Measurements from ENCODE around the gene CLPSL2. TPM values are rescaled to one million over a fixed set of nuclear protein-coding genes. Genes with fewer than 3 reads are reported as not detected.
"Not testable (repeated sequence)": the region's sequence is repeated elsewhere in the genome, so short reads cannot be mapped to it uniquely, and the experiment has no call there.

Gene CLPSL2
- total RNA-seq, 1 donor from 2014 or later = not detected

DNA sequence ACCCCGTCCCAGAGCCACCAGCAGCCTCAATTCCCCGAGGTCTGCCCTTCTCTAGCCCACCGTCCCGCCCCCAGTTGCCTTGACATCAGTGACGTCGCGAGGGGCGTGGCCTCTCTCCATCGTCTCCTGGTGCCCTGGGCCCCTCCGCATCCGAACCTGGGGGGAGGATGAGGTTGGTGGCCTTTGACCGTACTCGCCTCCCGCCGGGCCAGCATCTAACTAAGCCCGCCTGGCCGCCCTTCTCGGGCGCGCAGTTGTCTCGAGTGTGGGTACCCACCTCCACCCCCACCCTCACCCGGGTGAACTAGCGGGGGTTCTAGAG lies 45.0 kb upstream of the CLPSL2 start:
- Histone ChIP-seq H3K36me3 (no peaks in the 10 kb centered on the region), H3F3A (ENCODE audit: low read depth) (peaks cover 71% of the 10 kb centered on the region), H3K4me2 (peak overlapping the region; percentile 77), H4K20me1 (ENCODE audit: low read depth) (no peaks in the 10 kb centered on the region), H2AFZ (replicated peaks) (peak overlapping the region; percentile 53), H3K27me3 (no peaks in the 10 kb centered on the region), H3K9ac (no peak overlapping the region), H3K4me3 (peak overlapping the region; percentile 79), H3K4me1 (peaks cover 54% of the 10 kb centered on the region), H3K79me2 (ENCODE audit: low read depth) (no peaks in the 10 kb centered on the region), H3K9me3 (ENCODE audit: low read depth) (no peaks in the 10 kb centered on the region), H3K27ac (peak overlapping the region; percentile 91)
- peaks cover 63% of the 10 kb centered on the region for H3K4me1 Mint-ChIP-seq
- peak; percentile 98 for DNase-seq (ENCODE audit: low spot score)
- H3K4me3 Mint-ChIP-seq = peak overlapping the region; percentile 89
- no peaks in the 10 kb centered on the region for H3K9me3 Mint-ChIP-seq
- no peak for TF ChIP-seq EZH2 (IDR thresholded peaks at IDR 0.05)
- no peak for TF ChIP-seq EZH2phosphoT487 (IDR thresholded peaks at IDR 0.05)
- H3K27ac Mint-ChIP-seq = peak overlapping the region; percentile 50
- H3K27me3 Mint-ChIP-seq (ENCODE audit: insufficient read depth, low read depth) = peaks cover 4% of the 10 kb centered on the region
- H3K36me3 Mint-ChIP-seq = no peaks in the 10 kb centered on the region

DNA sequence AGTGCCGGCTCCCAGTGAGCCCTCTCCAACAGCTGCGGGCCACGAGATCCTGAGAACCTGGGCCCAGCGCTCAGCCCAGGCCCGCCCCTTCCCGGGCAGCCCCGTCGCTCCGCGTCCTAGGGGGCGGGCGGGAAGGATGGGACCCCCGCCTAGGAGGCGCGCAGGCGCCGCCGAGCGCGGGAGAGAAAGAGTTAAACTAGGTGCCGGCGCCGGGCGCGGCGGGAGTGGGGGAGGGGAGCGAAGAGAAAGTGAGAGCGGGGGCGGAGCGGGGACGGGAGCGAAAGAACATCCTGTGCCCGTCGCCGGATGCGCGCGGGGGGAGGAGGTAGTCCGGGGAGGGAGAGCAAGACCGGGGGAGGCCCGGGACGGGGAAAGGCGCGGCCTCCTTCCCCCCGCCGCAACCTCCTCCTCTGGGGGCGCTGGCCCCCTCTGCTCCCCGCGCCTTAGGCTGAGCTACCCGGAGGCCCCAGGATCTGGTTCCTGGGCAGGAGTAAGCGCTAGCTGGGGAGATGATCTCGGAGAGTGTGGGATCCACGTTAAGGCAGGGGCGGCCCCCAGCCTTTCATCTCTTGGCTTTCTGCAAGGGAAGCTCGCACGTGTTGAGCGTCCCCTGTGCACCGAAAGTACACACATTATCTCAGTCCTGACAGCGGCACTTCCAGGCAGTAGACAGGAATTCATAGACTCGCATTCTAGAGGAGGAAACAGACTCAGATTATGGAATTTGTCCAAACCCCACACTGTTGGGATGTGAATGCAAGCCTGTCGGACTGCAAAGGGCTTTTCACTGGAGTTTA lies 44.5 kb upstream of the CLPSL2 start:
- H3K27me3 ChIP-seq = no peaks in the 10 kb centered on the region
- H3K27ac ChIP-seq = peak overlapping the region; percentile 91
- Mint-ChIP-seq H3K27ac (peak overlapping the region; percentile 99), H3K9me3 (no peaks in the 10 kb centered on the region), H3K4me1 (peaks cover 63% of the 10 kb centered on the region), H3K36me3 (no peaks in the 10 kb centered on the region), H3K27me3 (ENCODE audit: insufficient read depth, low read depth) (peaks cover 8% of the 10 kb centered on the region), H3K4me3 (peak overlapping the region; percentile 89)
- peak; percentile 95 for DNase-seq (ENCODE audit: low spot score)
- no peaks in the 10 kb centered on the region for H3K9me3 ChIP-seq (ENCODE audit: low read depth)
- H3K4me2 ChIP-seq = peak overlapping the region; percentile 77
- H2AFZ ChIP-seq (replicated peaks) = peak overlapping the region; percentile 63
- peak overlapping the region; percentile 79 for H3K4me3 ChIP-seq
- TF ChIP-seq EZH2 (IDR thresholded peaks at IDR 0.05) = no peak
- peak; percentile 33 for TF ChIP-seq EZH2phosphoT487 (IDR thresholded peaks at IDR 0.05)
- TF ChIP-seq, protein P1, sequence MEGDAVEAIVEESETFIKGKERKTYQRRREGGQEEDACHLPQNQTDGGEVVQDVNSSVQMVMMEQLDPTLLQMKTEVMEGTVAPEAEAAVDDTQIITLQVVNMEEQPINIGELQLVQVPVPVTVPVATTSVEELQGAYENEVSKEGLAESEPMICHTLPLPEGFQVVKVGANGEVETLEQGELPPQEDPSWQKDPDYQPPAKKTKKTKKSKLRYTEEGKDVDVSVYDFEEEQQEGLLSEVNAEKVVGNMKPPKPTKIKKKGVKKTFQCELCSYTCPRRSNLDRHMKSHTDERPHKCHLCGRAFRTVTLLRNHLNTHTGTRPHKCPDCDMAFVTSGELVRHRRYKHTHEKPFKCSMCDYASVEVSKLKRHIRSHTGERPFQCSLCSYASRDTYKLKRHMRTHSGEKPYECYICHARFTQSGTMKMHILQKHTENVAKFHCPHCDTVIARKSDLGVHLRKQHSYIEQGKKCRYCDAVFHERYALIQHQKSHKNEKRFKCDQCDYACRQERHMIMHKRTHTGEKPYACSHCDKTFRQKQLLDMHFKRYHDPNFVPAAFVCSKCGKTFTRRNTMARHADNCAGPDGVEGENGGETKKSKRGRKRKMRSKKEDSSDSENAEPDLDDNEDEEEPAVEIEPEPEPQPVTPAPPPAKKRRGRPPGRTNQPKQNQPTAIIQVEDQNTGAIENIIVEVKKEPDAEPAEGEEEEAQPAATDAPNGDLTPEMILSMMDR (IDR thresholded peaks at IDR 0.05) = peak; percentile 14
- no peak overlapping the region for H3K9ac ChIP-seq
- peaks cover 48% of the 10 kb centered on the region for H3K4me1 ChIP-seq
- H3F3A ChIP-seq (ENCODE audit: low read depth) = peaks cover 68% of the 10 kb centered on the region
- H3K36me3 ChIP-seq = no peaks in the 10 kb centered on the region
- no peaks in the 10 kb centered on the region for H4K20me1 ChIP-seq (ENCODE audit: low read depth)
- no peaks in the 10 kb centered on the region for H3K79me2 ChIP-seq (ENCODE audit: low read depth)

DNA sequence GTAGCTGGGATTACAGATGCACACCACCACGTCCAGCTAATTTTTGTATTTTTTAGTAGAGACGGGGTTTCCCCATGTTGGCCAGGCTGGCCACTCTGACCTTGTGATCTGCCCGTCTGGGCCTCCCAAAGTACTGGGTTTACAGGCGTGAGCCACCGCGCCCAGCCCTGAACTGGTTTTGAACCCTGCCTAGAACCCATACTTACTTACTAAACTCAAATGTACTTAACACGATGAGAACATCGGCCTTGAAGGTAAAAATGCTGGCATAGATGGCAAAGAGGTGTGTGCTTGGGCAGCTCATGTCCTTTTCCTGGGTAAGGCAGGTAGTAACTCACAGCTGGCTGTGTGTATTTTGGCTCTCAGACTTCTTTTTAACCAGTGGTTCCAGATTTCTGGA lies 42.8 kb upstream of the CLPSL2 start:
- H3K4me3 Mint-ChIP-seq = no peak overlapping the region
- H3F3A ChIP-seq (ENCODE audit: low read depth) = peaks cover 63% of the 10 kb centered on the region
- no peaks in the 10 kb centered on the region for H3K9me3 Mint-ChIP-seq
- H3K79me2 ChIP-seq (ENCODE audit: low read depth) = no peaks in the 10 kb centered on the region
- H3K36me3 Mint-ChIP-seq = no peaks in the 10 kb centered on the region
- no peak overlapping the region for H3K4me3 ChIP-seq
- peaks cover 7% of the 10 kb centered on the region for H3K27me3 Mint-ChIP-seq (ENCODE audit: insufficient read depth, low read depth)
- peaks cover 45% of the 10 kb centered on the region for H3K4me1 ChIP-seq
- H3K4me2 ChIP-seq = no peak overlapping the region
- TF ChIP-seq EZH2phosphoT487 (IDR thresholded peaks at IDR 0.05) (no peak), EZH2 (IDR thresholded peaks at IDR 0.05) (no peak)
- TF ChIP-seq, protein P1 (IDR thresholded peaks at IDR 0.05) = no peak
- no peaks in the 10 kb centered on the region for H3K36me3 ChIP-seq
- H4K20me1 ChIP-seq (ENCODE audit: low read depth) = no peaks in the 10 kb centered on the region
- H3K27ac ChIP-seq = no peak overlapping the region
- H3K27ac Mint-ChIP-seq = no peak overlapping the region
- no peaks in the 10 kb centered on the region for H3K27me3 ChIP-seq
- H3K9ac ChIP-seq = no peak overlapping the region
- no peaks in the 10 kb centered on the region for H3K9me3 ChIP-seq (ENCODE audit: low read depth)
- DNase-seq (ENCODE audit: low spot score) = no peak
- no peak overlapping the region for H2AFZ ChIP-seq (replicated peaks)
- peaks cover 65% of the 10 kb centered on the region for H3K4me1 Mint-ChIP-seq

DNA sequence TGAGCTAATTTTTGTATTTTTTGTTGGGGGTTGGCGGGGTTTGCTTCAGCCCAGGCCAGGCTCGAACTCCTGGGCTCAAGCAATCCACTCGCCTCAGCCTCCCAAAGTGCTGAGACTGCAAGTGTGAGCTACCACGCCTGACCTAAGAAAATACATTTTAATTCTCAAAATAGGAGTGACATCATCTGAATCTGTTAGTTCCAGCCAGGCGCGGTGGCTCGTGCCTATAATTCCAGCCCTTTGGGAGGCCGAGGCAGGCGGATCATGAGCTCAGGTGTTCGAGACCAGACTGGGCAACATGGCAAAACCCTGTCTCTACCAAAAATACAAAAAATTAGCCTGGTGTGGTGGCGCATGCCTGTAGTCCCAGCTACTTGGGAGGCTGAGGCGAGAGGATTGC lies 42.1 kb upstream of the CLPSL2 start:
- H3K4me2 ChIP-seq, H3K36me3 Mint-ChIP-seq: not testable (repeated sequence)
- H3K4me1 Mint-ChIP-seq = peaks cover 66% of the 10 kb centered on the region

More for the DNA sequence above, 42.1 kb upstream of the CLPSL2 start:
- not testable (repeated sequence) for H3K9ac ChIP-seq; H3K4me3 ChIP-seq; H3K27ac Mint-ChIP-seq; H3K4me3 Mint-ChIP-seq; H2AFZ ChIP-seq (replicated peaks); H3K27me3 Mint-ChIP-seq (ENCODE audit: insufficient read depth, low read depth); DNase-seq (ENCODE audit: low spot score); H4K20me1 ChIP-seq (ENCODE audit: low read depth); H3K27ac ChIP-seq; H3K79me2 ChIP-seq (ENCODE audit: low read depth); H3K36me3 ChIP-seq; H3K27me3 ChIP-seq; H3K9me3 Mint-ChIP-seq; H3K9me3 ChIP-seq (ENCODE audit: low read depth)
- peaks cover 49% of the 10 kb centered on the region for H3K4me1 ChIP-seq
- peaks cover 64% of the 10 kb centered on the region for H3F3A ChIP-seq (ENCODE audit: low read depth)

All from neural progenitor cell (in vitro differentiated cells).